Measurements from ENCODE around the gene GFOD1. TPM values are rescaled to one million over a fixed set of nuclear protein-coding genes. Genes with fewer than 3 reads are reported as not detected.

GFOD1 gene
- polyA plus RNA-seq, 1 donor = 2.0 TPM

DNA sequence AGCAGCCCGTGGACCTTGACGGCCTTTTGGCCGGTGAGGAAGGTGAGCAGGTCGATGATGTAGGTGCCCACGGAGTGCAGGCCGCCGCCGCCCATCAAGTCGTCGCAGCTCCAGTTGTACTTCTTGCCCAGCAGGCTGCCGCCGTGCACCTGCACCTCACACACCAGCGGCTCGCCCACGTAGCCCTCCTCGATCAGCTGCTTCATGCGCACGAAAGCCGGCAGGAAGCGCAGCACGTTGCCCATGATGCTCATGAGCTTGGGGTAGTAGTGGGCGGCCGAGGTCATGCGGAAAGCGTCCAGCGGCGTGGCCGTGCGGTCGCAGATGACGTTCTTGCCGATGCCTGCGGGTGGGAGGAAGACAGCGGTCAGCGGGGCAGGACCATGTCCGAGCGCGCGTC lies 122.1 kb downstream of the GFOD1 start:
- no peak overlapping the region for H3K4me3 ChIP-seq (ENCODE audit: low read length)
- DNase-seq = no peak
- peaks cover 9% of the 10 kb centered on the region for H3K9me3 ChIP-seq (ENCODE audit: control insufficient read depth, low read depth, low read length)
- WGBS (ENCODE audit: insufficient coverage, low lambda C conversion rate) = 100% methylated on average over 1 of the region's 39 CpGs
- no peaks in the 10 kb centered on the region for H3K36me3 ChIP-seq (ENCODE audit: control insufficient read depth, insufficient read depth, low read length)
- H3K27me3 ChIP-seq (ENCODE audit: control insufficient read depth, insufficient read depth, low read length) = no peaks in the 10 kb centered on the region
- no peaks in the 10 kb centered on the region for H3K4me1 ChIP-seq (ENCODE audit: control insufficient read depth, insufficient read depth, low read length)
- H3K27ac ChIP-seq (ENCODE audit: low read length) = no peak overlapping the region

DNA sequence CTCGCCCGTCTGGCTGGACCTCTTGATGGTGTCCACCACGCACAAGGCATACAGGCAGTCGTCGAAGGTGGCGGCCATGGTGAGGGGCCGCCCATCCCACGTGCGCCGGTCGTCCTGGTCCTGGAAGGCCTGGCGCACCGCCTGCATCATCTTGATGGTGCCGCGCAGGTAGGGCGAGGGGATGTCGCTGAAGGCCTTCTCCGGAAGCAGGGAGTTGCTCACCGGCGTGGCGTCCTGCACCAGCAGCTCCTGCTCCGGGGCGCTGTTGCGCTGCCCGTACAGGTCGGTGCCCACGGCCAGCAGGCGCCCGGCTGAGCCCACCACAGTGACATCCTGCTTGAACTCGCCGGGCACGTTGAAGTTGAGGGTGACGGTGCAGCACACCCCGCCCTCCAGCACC lies 122.6 kb downstream of the GFOD1 start:
- no peak for DNase-seq

GRCh38 chr6:13362412-13362811 lies 125.0 kb downstream of the GFOD1 start:
- H3K36me3 ChIP-seq (ENCODE audit: control insufficient read depth, insufficient read depth, low read length) = no peaks in the 10 kb centered on the region
- H3K27ac ChIP-seq (ENCODE audit: low read length) = no peak overlapping the region
- WGBS (ENCODE audit: insufficient coverage, low lambda C conversion rate) = no CpG with 5 or more reads among the region's 5 CpGs
- H3K4me3 ChIP-seq (ENCODE audit: low read length) = no peak overlapping the region
- peaks cover 9% of the 10 kb centered on the region for H3K9me3 ChIP-seq (ENCODE audit: control insufficient read depth, low read depth, low read length)
- no peaks in the 10 kb centered on the region for H3K4me1 ChIP-seq (ENCODE audit: control insufficient read depth, insufficient read depth, low read length)
- no peak for DNase-seq
- no peaks in the 10 kb centered on the region for H3K27me3 ChIP-seq (ENCODE audit: control insufficient read depth, insufficient read depth, low read length)

More for the DNA sequence above, 122.6 kb downstream of the GFOD1 start:
- H3K27me3 ChIP-seq (ENCODE audit: control insufficient read depth, insufficient read depth, low read length) = no peaks in the 10 kb centered on the region
- WGBS (ENCODE audit: insufficient coverage, low lambda C conversion rate) = no CpG with 5 or more reads among the region's 34 CpGs
- no peaks in the 10 kb centered on the region for H3K36me3 ChIP-seq (ENCODE audit: control insufficient read depth, insufficient read depth, low read length)
- H3K27ac ChIP-seq (ENCODE audit: low read length) = no peak overlapping the region
- no peaks in the 10 kb centered on the region for H3K4me1 ChIP-seq (ENCODE audit: control insufficient read depth, insufficient read depth, low read length)
- H3K9me3 ChIP-seq (ENCODE audit: control insufficient read depth, low read depth, low read length) = peaks cover 9% of the 10 kb centered on the region
- no peak overlapping the region for H3K4me3 ChIP-seq (ENCODE audit: low read length)

DNA sequence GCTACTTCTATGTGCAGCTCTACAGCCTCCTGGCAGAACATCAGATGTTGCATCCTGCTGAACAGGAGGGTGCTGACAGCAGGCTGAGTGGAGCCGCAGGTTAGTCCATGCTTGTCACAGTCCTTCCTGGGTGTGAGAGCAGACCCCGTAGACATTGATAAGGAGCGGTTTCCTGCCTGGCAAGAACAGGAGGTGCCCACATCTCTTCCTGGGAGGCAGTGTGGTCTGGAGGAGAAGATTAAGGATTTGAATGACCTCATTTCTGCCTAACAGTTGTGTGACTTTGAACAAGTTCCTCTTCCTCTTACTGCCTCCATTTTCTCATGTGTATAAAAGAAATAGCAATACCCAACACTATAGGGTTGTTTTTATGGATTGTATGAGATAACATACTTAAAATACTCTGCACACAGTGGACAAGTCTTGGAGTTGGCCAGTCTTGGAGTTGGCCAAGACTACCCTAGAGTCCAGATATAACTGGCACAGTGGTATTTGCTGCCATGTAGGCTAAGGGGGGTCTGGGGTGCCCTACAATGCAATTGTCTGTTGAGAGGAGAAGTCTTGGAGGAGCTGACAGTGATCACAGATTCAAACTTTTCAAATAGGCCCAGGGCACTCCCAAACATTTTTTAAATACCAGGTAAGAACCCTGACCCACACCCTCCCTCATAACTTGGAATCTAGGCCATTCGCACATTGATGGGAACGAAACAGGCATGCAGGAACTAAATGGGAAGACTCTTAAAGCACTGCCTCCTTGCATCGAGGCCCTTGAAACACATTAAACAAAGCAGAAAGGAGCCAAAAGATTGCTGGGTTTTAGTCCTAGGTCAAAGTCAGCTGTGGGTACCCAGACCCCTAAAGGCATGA lies 126.5 kb downstream of the GFOD1 start:
- Histone ChIP-seq H3K27me3 (ENCODE audit: control insufficient read depth, insufficient read depth, low read length) (no peaks in the 10 kb centered on the region), H3K4me3 (ENCODE audit: low read length) (no peak overlapping the region), H3K27ac (ENCODE audit: low read length) (no peak overlapping the region), H3K9me3 (ENCODE audit: control insufficient read depth, low read depth, low read length) (peaks cover 9% of the 10 kb centered on the region), H3K4me1 (ENCODE audit: control insufficient read depth, insufficient read depth, low read length) (no peaks in the 10 kb centered on the region), H3K36me3 (ENCODE audit: control insufficient read depth, insufficient read depth, low read length) (no peaks in the 10 kb centered on the region)
- no peak for DNase-seq
- WGBS (ENCODE audit: insufficient coverage, low lambda C conversion rate) = 60% methylated on average over 1 of the region's 6 CpGs

DNA sequence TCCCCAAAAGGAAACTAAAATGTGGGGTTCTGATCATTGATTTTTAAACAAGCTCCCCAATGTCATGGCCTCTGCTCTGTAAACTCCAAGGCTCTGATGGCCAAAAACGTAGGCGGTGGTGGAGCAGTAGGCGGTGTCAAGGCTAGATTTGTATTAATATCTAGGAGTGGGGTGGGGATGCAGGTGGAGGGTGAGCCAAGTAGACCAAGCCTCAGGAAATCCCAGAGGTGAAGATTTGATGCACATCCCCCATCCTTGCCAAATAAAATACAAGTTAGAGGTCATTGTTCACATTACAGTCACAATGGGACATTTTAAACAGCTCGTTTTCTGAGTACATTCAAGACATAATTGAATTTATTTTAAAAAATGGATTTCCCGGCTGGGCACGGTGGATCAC lies 128.1 kb downstream of the GFOD1 start:
- Histone ChIP-seq H3K4me1 (ENCODE audit: control insufficient read depth, insufficient read depth, low read length) (no peaks in the 10 kb centered on the region), H3K9me3 (ENCODE audit: control insufficient read depth, low read depth, low read length) (no peaks in the 10 kb centered on the region), H3K27me3 (ENCODE audit: control insufficient read depth, insufficient read depth, low read length) (no peaks in the 10 kb centered on the region), H3K4me3 (ENCODE audit: low read length) (no peak overlapping the region), H3K36me3 (ENCODE audit: control insufficient read depth, insufficient read depth, low read length) (no peaks in the 10 kb centered on the region), H3K27ac (ENCODE audit: low read length) (no peak overlapping the region)
- DNase-seq = no peak
- WGBS (ENCODE audit: insufficient coverage, low lambda C conversion rate) = 83% methylated on average over 1 of the region's 6 CpGs

DNA sequence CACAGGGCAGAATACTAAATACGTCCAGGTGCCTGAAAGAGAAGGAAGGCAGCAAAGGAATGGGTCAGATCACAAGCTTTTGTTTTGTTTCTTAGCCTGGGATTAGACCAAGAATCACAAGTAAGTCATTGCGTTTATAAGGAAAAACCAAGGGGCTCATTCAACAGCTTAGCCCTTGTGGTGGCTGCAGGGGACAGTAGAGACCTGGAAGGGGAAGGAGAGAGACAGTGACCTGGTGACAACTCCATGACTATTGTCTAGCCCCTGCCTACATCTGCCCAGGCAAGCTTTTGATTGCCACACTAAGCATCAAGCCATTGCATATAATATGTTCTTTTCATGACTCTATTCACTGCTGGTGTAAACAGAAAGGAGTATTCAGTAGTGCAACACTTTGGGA lies 128.9 kb downstream of the GFOD1 start:
- Histone ChIP-seq H3K9me3 (ENCODE audit: control insufficient read depth, low read depth, low read length) (no peaks in the 10 kb centered on the region), H3K4me1 (ENCODE audit: control insufficient read depth, insufficient read depth, low read length) (no peaks in the 10 kb centered on the region), H3K36me3 (ENCODE audit: control insufficient read depth, insufficient read depth, low read length) (no peaks in the 10 kb centered on the region), H3K4me3 (ENCODE audit: low read length) (no peak overlapping the region), H3K27me3 (ENCODE audit: control insufficient read depth, insufficient read depth, low read length) (no peaks in the 10 kb centered on the region), H3K27ac (ENCODE audit: low read length) (no peak overlapping the region)
- no CpG with 5 or more reads among the region's 2 CpGs for WGBS (ENCODE audit: insufficient coverage, low lambda C conversion rate)
- no peak for DNase-seq

DNA sequence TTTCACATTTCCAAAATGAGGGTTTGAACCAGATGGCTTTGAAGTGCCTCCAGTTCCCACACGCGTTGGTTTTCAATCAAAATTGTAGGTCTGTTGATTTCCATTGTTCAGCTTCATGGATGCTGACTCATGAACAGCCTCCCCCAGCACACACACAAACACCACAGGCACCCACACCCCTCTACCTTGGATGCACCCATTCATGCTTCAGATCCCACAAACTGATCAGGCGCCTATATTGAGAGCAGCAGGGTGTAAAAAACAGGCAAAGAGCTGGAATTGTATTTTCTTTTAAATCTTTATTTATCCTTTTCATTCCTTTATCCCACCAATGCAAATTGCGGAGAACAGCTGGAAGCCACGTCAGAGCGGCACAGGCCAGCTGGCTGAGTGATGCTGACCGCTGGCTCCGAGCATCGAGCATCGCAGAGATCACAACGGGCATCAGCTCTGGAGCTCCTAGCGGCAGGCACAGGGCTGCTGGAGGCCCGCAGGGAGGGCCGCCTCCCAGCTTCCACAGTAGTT lies 129.8 kb downstream of the GFOD1 start:
- 100% methylated on average over 2 of the region's 14 CpGs for WGBS (ENCODE audit: insufficient coverage, low lambda C conversion rate)
- Histone ChIP-seq H3K27ac (ENCODE audit: low read length) (no peak overlapping the region), H3K9me3 (ENCODE audit: control insufficient read depth, low read depth, low read length) (no peaks in the 10 kb centered on the region), H3K4me3 (ENCODE audit: low read length) (no peak overlapping the region), H3K36me3 (ENCODE audit: control insufficient read depth, insufficient read depth, low read length) (no peaks in the 10 kb centered on the region), H3K4me1 (ENCODE audit: control insufficient read depth, insufficient read depth, low read length) (no peaks in the 10 kb centered on the region), H3K27me3 (ENCODE audit: control insufficient read depth, insufficient read depth, low read length) (no peaks in the 10 kb centered on the region)
- no peak for DNase-seq

DNA sequence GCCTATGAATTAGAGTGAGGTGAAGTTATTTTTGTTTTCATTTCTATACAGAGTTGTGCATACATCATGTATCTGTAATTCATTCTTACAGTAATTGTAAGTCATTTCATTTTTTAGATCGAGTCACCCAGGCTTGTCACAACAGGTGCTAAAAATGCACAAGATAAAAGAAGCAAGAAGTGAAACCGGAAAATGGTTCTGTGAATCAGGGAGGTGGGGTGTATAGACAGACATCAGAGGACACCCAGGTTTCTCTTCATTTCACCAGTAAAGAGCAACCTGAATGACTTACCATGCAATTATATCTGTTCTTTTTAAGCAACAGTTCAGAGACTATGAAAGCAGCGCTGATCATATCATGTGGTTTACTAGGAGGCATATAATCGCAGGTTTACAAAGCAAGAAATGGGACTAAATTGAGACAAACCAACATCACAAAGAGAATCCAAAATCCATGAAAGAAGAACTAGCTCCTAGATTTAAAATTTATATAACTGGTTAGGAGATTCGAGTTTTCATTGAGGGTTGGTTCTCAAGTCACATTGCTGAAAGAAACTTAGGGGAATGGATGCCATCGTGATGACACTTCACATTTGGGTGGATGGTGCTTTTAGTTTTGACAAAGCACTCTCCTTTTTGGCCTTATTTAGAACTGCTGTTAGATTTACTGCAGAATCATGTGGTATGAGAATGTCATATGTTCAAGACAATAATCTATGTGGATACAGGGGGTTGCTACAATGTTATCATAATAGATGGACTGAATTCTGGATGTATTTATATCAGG lies 131.2 kb downstream of the GFOD1 start:
- no peak overlapping the region for H3K4me3 ChIP-seq (ENCODE audit: low read length)
- 100% methylated on average over 2 of the region's 6 CpGs for WGBS (ENCODE audit: insufficient coverage, low lambda C conversion rate)
- no peak overlapping the region for H3K27ac ChIP-seq (ENCODE audit: low read length)
- no peak for DNase-seq
- no peaks in the 10 kb centered on the region for H3K36me3 ChIP-seq (ENCODE audit: control insufficient read depth, insufficient read depth, low read length)
- no peaks in the 10 kb centered on the region for H3K4me1 ChIP-seq (ENCODE audit: control insufficient read depth, insufficient read depth, low read length)
- H3K27me3 ChIP-seq (ENCODE audit: control insufficient read depth, insufficient read depth, low read length) = no peaks in the 10 kb centered on the region
- no peaks in the 10 kb centered on the region for H3K9me3 ChIP-seq (ENCODE audit: control insufficient read depth, low read depth, low read length)

GRCh38 chr6:13355043-13355945 lies 132.1 kb downstream of the GFOD1 start:
- H3K36me3 ChIP-seq (ENCODE audit: control insufficient read depth, insufficient read depth, low read length) = no peaks in the 10 kb centered on the region
- DNase-seq = no peak
- H3K27ac ChIP-seq (ENCODE audit: low read length) = no peak overlapping the region
- no peak overlapping the region for H3K4me3 ChIP-seq (ENCODE audit: low read length)
- 100% methylated on average over 2 of the region's 7 CpGs for WGBS (ENCODE audit: insufficient coverage, low lambda C conversion rate)
- H3K27me3 ChIP-seq (ENCODE audit: control insufficient read depth, insufficient read depth, low read length) = no peaks in the 10 kb centered on the region
- H3K9me3 ChIP-seq (ENCODE audit: control insufficient read depth, low read depth, low read length) = no peaks in the 10 kb centered on the region
- H3K4me1 ChIP-seq (ENCODE audit: control insufficient read depth, insufficient read depth, low read length) = no peaks in the 10 kb centered on the region
